HepG2 (cell line): ENCODE measurements around the gene FRMD4A. TPM values are rescaled to one million over a fixed set of nuclear protein-coding genes. Genes with fewer than 3 reads are reported as not detected.

Experiments
- ELF4 ChIP-seq: sonication (generic); formaldehyde crosslinking; IDR thresholded peaks from 2 replicates; pipeline ENCODE4 v1.5.0; 2020; ENCODE audit warnings: missing genetic modification reagents, mild to moderate bottlenecking, moderate library complexity, borderline replicate concordance
- GTF3A ChIP-seq: sonication (generic); formaldehyde crosslinking; conservative IDR thresholded peaks from 2 replicates; pipeline ENCODE4 v1.4.0; 2020; ENCODE audit warnings: mild to moderate bottlenecking, missing genetic modification reagents
- MAFF ChIP-seq: IDR thresholded peaks from 2 replicates; pipeline ENCODE4 v1.6.1; 2011; ENCODE audit warnings: low read depth, low read length, improper control_type of control experiment
- PRDM4 ChIP-seq: sonication (generic); formaldehyde crosslinking; IDR thresholded peaks from 2 replicates; pipeline ENCODE4 v1.9.0; 2021; ENCODE audit warnings: missing genetic modification reagents, borderline replicate concordance
- RFX1 ChIP-seq: fragments of 450-650 bp; IDR thresholded peaks from 2 replicates; pipeline ENCODE4 v1.6.1; 2017
- ZBTB3 ChIP-seq: sonication (generic); formaldehyde crosslinking; IDR thresholded peaks from 2 replicates; pipeline ENCODE4 v1.4.0; 2020; ENCODE audit warnings: low read depth, mild to moderate bottlenecking, moderate library complexity, missing genetic modification reagents, borderline replicate concordance
- ZFP90 ChIP-seq: sonication (generic); formaldehyde crosslinking; IDR thresholded peaks from 2 replicates; pipeline ENCODE4 v1.8.0; 2022; ENCODE audit warnings: missing genetic modification reagents, mild to moderate bottlenecking, inconsistent platforms, borderline replicate concordance
- ZNF431 ChIP-seq: sonication (generic); formaldehyde crosslinking; IDR thresholded peaks from 2 replicates; pipeline ENCODE4 v1.9.0; 2022; ENCODE audit warnings: missing genetic modification reagents, low read depth, mild to moderate bottlenecking, borderline replicate concordance
- ZNF687 ChIP-seq: sonication (generic); formaldehyde crosslinking; IDR thresholded peaks from 2 replicates; pipeline ENCODE4 v1.5.1; 2020; ENCODE audit warnings: mild to moderate bottlenecking, missing genetic modification reagents, moderate library complexity
- polyA plus RNA-seq, 8 experiments: library from polyadenylated mRNA; depleted of rRNA in 3 of 8; stranded (reverse) in 7 of 8; unstranded in 1 of 8; fragments of >200 nt; fragmentation: Illumina TruSeq in 4 of 8; extraction: Trizol in 4 of 8; gene quantifications; 2 replicates each; pipeline versions ENCODE4 v1.2.1 to v1.2.3, GENCODE V29; 2011 to 2016; ENCODE audit warnings: low read depth in 4 of 8, missing spikeins in 1 of 8, mixed read lengths in 1 of 8; ENCODE audit not compliant: insufficient read depth in 1 of 8
- total RNA-seq, 5 experiments: library from RNA; depleted of rRNA; stranded (reverse); fragments of >200 nt; fragmentation: Illumina TruSeq; extraction: Trizol; gene quantifications; 2 replicates each; pipeline ENCODE4 v1.2.3, GENCODE V29; 2016; ENCODE audit warnings: low read depth in 1 of 5

Gene FRMD4A
- total and polyA plus RNA-seq, 2 of the 13 experiments (the other 11 are each of a cell fraction or from before 2014, with no cell fraction given): 0.09 to 0.26 TPM

DNA sequence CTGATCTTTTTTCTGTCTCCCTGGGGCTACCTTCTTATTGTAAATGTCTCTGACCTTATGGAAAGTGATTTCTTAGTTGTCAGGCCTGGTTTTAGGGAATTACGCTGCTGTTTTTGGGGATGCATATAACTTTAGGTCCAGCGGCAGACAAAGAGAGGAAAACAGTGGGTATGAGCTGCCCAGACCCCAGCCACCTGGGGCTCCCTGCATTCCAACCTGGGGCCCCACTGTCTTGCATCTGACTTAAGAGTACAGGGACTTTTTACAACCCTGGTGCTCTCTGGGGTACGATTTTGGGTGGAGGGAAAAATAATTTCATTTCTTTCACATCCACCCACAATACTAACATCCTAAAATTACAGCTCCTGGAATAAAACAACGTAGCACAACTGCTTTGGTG is 624.5 kb downstream of the FRMD4A start (continued):
- no peak for TF ChIP-seq ZNF687 (CRISPR knock-in tag)
- TF ChIP-seq RFX1: no peak
- TF ChIP-seq MAFF: no peak
- TF ChIP-seq ZFP90: no peak
- TF ChIP-seq ELF4 (CRISPR knock-in tag): no peak
- no peak for TF ChIP-seq GTF3A (CRISPR knock-in tag)
- TF ChIP-seq PRDM4 (CRISPR knock-in tag): no peak
- TF ChIP-seq ZBTB3 (CRISPR knock-in tag): no peak
- TF ChIP-seq ZNF431: no peak
- TF ChIP-seq, all 625 proteins: peak for 0
